Tibial nerve (tissue), 3 donors: ENCODE data around the gene TSG101.

Experiments used
- POLR2A ChIP-seq, 2 donors: fragments of 450-650 bp; IDR thresholded peaks; one replicate each; pipeline ENCODE4 v1.6.1; 2017; ENCODE audit warnings: antibody characterized with exemption in 2 of 2, mild to moderate bottlenecking in 2 of 2, moderate library complexity in 2 of 2
- TF ChIP-seq, protein P1 (sequence below), 5 experiments: fragments of 200-600 bp in 3 of 5; fragments of 450-650 bp in 2 of 5; sonication (generic) in 3 of 5; IDR thresholded peaks; one replicate each; pipeline ENCODE4 v1.5.1; 2016 to 2019; ENCODE audit warnings: antibody characterized with exemption in 5 of 5, mild to moderate bottlenecking in 3 of 5, moderate library complexity in 2 of 5

DNA sequence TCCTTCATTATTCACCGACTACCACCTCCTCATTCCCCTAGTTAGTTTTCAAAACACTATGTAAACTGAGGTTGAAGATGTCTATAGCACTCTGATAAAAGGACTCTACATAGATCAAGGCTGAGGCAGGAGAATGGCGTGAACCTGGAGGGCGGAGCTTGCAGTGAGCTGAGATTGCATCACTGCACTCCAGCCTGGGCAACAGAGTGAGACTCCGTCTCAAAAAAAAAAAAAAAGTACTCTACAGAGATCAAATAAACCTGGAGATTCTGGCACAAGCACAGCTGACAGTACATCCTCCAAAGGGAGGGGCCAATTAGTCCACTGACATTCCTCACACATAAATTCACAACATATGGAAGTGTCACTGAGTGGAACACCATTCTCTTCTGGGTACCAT, 31.0 kb downstream of the TSG101 start:
- no peak for TF ChIP-seq POLR2A (IDR thresholded peaks at IDR 0.05)
- TF ChIP-seq, protein P1, sequence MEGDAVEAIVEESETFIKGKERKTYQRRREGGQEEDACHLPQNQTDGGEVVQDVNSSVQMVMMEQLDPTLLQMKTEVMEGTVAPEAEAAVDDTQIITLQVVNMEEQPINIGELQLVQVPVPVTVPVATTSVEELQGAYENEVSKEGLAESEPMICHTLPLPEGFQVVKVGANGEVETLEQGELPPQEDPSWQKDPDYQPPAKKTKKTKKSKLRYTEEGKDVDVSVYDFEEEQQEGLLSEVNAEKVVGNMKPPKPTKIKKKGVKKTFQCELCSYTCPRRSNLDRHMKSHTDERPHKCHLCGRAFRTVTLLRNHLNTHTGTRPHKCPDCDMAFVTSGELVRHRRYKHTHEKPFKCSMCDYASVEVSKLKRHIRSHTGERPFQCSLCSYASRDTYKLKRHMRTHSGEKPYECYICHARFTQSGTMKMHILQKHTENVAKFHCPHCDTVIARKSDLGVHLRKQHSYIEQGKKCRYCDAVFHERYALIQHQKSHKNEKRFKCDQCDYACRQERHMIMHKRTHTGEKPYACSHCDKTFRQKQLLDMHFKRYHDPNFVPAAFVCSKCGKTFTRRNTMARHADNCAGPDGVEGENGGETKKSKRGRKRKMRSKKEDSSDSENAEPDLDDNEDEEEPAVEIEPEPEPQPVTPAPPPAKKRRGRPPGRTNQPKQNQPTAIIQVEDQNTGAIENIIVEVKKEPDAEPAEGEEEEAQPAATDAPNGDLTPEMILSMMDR (IDR thresholded peaks at IDR 0.05) = no peak
